ENCODE data around the gene TRIB2. TPM values are rescaled to one million over a fixed set of nuclear protein-coding genes. Genes with fewer than 3 reads are reported as not detected.

TRIB2 gene
- polyA plus RNA-seq, 2 of the 4 experiments (the other 2 are of a cell fraction): 0.17 to 0.32 TPM

DNA sequence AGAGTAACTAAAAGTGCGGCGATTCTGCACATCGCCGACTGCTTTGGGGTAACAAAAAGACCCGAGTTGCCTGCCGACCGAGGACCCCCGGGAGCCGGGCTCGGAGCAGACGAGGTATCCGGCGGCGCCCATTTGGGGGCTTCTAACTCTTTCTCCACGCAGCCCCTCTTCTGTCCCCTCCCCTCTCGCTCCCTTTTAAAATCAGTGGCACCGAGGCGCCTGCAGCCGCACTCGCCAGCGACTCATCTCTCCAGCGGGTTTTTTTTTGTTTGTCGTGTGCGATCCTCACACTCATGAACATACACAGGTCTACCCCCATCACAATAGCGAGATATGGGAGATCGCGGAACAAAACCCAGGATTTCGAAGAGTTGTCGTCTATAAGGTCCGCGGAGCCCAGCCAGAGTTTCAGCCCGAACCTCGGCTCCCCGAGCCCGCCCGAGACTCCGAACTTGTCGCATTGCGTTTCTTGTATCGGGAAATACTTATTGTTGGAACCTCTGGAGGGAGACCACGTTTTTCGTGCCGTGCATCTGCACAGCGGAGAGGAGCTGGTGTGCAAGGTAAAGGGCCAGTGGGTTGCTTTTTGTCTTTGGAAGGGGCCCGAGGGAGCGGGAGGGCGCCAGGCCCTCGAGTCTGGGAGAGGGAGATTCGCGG is 1.4 kb downstream of the TRIB2 start:
- Histone ChIP-seq H3K4me2 (peak overlapping the region; percentile 100), H3K4me1 (peaks cover 15% of the 10 kb centered on the region), H3K27ac (no peak overlapping the region), H3K9me3 (no peaks in the 10 kb centered on the region; the same call in 2 of the 3 replicates), H3K4me3 (peak overlapping the region; percentile 64)
- peak in 1 of 2 experiments; percentile 12; a peak in 3 of 6 replicates for ATAC-seq
- FAIRE-seq: no peak
- CTCF ChIA-PET: interaction anchor here (0.7 to 3.2 kb wide), 13 partner anchors 8 to 934 kb away, joined by 3 to 31 read pairs (median 3); no protein-coding TSS in a partner anchor
- POLR2A ChIA-PET: no interaction called here
- peak in 1 of 2 experiments; percentile 21 for DNase-seq (ENCODE audit: low read depth in 1 of 2, low spot score in 1 of 2)
- no peak for TF ChIP-seq RFX5 (IDR thresholded peaks at IDR 0.05)
- no peak for TF ChIP-seq PBX3 (IDR thresholded peaks at IDR 0.05)
- no peak for TF ChIP-seq HEYL (CRISPR knock-in tag; IDR thresholded peaks at IDR 0.05)
- TF ChIP-seq HES2 (IDR thresholded peaks at IDR 0.05): no peak
- TF ChIP-seq MYC (IDR thresholded peaks at IDR 0.05; ENCODE audit: borderline replicate concordance, low read length): no peak
- no peak for TF ChIP-seq USF2 (IDR thresholded peaks at IDR 0.05)
- no peak for TF ChIP-seq EHF (CRISPR knock-in tag; IDR thresholded peaks at IDR 0.05)
- TF ChIP-seq MAFK (IDR thresholded peaks at IDR 0.05; ENCODE audit: partially characterized antibody): no peak
- TF ChIP-seq RARB (CRISPR knock-in tag; IDR thresholded peaks at IDR 0.05): no peak
- WGBS (ENCODE audit: missing lambda C conversion rate): 4% methylated on average over 44 of the region's 50 CpGs

DNA sequence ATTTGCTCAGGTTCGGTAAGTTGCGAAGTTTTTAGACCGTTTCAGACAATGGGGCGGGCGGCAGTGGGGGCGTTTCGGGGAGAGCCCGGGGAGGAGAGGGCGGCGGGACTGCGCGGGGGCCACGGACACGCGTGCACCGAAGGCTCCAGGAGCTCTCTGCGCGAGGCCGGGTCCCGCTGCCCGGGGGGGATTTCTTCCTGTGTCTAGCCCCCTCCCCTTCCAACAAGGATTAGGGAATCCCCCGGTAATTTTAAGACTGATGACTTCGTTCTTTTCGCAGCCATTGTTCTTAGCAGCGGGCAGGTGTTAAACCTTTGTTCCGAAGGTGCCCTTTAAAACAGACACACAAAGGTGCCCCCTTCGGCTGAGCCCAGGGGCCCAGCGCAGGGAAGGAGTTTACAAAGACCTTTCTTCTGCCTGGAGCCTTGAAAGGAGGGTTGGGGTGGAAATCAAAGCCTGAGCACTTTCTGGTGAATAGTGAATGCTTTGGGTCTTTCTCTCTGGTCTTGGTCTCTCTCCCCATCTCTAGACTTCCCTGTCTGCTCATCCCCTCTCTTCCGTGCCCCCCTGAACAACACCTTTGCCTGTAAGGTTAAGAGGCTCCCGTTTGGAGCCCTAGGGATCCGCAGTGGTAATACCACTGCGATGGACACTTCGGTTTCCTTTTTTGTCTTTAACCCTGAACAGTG is 2.1 kb downstream of the TRIB2 start:
- Histone ChIP-seq H3K4me2 (peak overlapping the region; percentile 100; the same call in 2 of the 3 replicates), H3K4me3 (no peak overlapping the region; the same call in 2 of the 3 replicates), H3K27ac (no peak overlapping the region), H3K9me3 (no peaks in the 10 kb centered on the region; the same call in 2 of the 3 replicates), H3K4me1 (peaks cover 15% of the 10 kb centered on the region)
- ChIA-PET CTCF (interaction anchor here (0.7 to 1.2 kb wide), 2 partner anchors 10 to 11 kb away, joined by 3 read pairs; no protein-coding TSS in a partner anchor), POLR2A (no interaction called here)
- no peak for FAIRE-seq
- DNase-seq (ENCODE audit: low read depth in 1 of 2, low spot score in 1 of 2): no peak
- no peak for ATAC-seq
- TF ChIP-seq ESRRA (IDR thresholded peaks at IDR 0.05; ENCODE audit: borderline replicate concordance, low read length): no peak
- TF ChIP-seq GATA3 (IDR thresholded peaks at IDR 0.05; ENCODE audit: borderline replicate concordance): no peak
- TF ChIP-seq HEYL (CRISPR knock-in tag; IDR thresholded peaks at IDR 0.05): no peak
- TF ChIP-seq CHD2 (IDR thresholded peaks at IDR 0.05; ENCODE audit: low read length, partially characterized antibody): no peak
- TF ChIP-seq ZFP36 (IDR thresholded peaks at IDR 0.05; ENCODE audit: borderline replicate concordance, partially characterized antibody): no peak
- no peak for TF ChIP-seq FOXS1 (CRISPR knock-in tag; IDR thresholded peaks at IDR 0.05)
- no peak for TF ChIP-seq TFCP2L1 (CRISPR knock-in tag; IDR thresholded peaks at IDR 0.05)
- TF ChIP-seq HDAC2 (IDR thresholded peaks at IDR 0.05): no peak
- TF ChIP-seq MAFK (IDR thresholded peaks at IDR 0.05; ENCODE audit: partially characterized antibody): no peak
- no peak for TF ChIP-seq PBX3 (IDR thresholded peaks at IDR 0.05)
- no peak for TF ChIP-seq RAD21 (conservative IDR thresholded peaks at IDR 0.05 in 1 of 2, IDR thresholded peaks at IDR 0.05 in 1 of 2)
- no peak for TF ChIP-seq BHLHE40 (IDR thresholded peaks at IDR 0.05; ENCODE audit: low read depth, low read length)
- no peak for TF ChIP-seq POLR2A (IDR thresholded peaks at IDR 0.05; ENCODE audit: low read length)
- no peak for TF ChIP-seq EP300 (IDR thresholded peaks at IDR 0.05)
- no peak for TF ChIP-seq E2F6 (IDR thresholded peaks at IDR 0.05; ENCODE audit: borderline replicate concordance, low read depth)
- no peak for TF ChIP-seq NFE2L2 (conservative IDR thresholded peaks at IDR 0.05; ENCODE audit: low read length)
- no peak for TF ChIP-seq EHMT2 (IDR thresholded peaks at IDR 0.05; ENCODE audit: low read depth)
- TF ChIP-seq KDM5A (IDR thresholded peaks at IDR 0.05): no peak
- TF ChIP-seq HMGXB4 (CRISPR knock-in tag; IDR thresholded peaks at IDR 0.05; ENCODE audit: borderline replicate concordance): no peak
- no peak for TF ChIP-seq BCL3 (IDR thresholded peaks at IDR 0.05)
- 41% methylated on average over 28 of the region's 33 CpGs for WGBS (ENCODE audit: missing lambda C conversion rate)

Measured in A549 (cell line).